ENCODE data around the gene KREMEN1.

KREMEN1 gene

DNA sequence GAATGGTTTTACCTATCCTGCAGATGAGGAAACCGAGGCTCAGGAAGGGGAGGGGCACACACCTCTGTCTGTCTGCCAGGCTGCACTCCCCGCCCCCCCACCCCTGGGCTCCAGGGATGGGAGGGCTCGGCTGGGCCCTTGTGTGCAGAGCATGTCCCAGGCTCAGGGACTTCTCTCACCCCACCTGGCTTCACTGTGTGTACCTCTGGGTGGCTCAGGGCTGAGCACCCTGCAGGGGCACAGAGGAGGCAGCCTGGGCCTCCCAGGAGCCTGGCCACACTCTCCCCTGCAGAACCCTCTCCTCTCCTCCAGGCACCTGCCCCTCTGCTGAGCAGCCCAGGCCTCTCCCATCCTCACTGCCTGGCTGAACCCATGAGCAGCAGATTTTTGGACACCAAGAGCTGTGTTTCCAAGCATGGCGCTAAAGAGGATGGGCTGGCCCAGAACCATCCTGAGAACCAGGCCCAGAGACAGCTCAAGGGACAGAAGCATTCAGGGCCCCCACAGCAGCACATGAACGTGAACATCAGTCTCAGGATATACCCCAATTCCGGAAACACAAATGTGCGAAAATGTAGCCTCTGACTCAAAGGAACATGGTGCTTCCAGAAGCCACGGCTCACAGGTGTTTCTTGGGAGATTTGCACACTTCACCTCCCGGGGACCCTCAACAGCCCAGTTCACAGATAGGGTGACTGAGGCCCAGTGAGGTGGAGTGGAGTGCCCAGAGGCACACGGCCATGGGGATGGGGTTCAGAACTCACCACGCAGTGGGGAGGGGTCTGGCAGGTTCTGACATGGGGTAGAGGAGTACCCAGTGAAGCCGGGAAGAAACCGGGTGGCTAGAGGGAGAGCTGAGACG lies 143.4 kb downstream of the KREMEN1 start:
- no peaks in the 10 kb centered on the region for H3K27me3 ChIP-seq (ENCODE audit: control insufficient read depth, insufficient read depth, low read length)
- H3K9me3 ChIP-seq (ENCODE audit: control insufficient read depth, low read length): no peaks in the 10 kb centered on the region
- no peak overlapping the region for H3K9ac ChIP-seq (ENCODE audit: low read length)
- no peaks in the 10 kb centered on the region for H3K36me3 ChIP-seq (ENCODE audit: control insufficient read depth, insufficient read depth, low read length)
- H3K4me3 ChIP-seq (ENCODE audit: low read length): no peak overlapping the region
- H3K4me1 ChIP-seq (ENCODE audit: control insufficient read depth, insufficient read depth, low read length): peaks cover 11% of the 10 kb centered on the region

DNA sequence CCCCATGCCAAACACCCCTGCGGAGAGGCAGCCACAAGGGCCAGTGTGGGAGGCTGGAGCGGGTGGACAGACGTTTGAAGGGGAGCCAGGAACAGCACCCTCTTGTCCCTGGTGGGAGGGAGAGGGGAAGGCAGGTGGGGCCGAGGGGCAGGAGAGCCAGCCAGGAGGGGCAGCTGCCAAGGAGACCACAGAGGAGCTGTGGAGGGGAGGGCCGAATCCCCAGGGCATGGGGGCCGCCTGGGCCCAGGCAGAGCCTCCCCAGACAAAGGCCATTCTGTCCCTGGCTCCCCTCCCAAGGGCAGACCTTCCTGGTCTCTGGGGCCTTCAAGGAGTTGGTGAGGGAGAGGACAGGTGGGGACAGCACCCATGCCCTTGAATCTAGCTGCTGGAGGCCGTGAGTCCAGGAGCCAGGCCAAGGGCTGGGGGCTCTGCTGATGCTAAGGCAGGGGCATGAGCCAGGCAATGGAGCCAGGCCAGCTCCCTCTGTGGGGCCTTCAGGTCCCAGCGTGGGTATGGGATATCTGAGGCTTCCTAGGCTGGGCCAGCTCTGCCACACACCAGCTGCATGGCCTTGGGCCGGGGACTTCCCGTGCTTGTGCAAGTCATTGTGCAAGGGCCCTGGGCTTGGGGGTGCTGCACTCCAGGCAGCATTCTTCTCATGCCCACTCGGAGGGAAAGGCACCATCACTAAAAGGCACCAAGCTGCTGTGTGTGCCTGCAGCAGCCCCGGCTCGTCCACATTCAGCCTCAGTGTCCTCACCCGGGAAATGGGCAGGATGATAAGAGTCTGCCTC lies 144.2 kb downstream of the KREMEN1 start:
- no peak overlapping the region for H3K9ac ChIP-seq (ENCODE audit: low read length)
- peaks cover 11% of the 10 kb centered on the region for H3K4me1 ChIP-seq (ENCODE audit: control insufficient read depth, insufficient read depth, low read length)
- no peaks in the 10 kb centered on the region for H3K36me3 ChIP-seq (ENCODE audit: control insufficient read depth, insufficient read depth, low read length)
- H3K9me3 ChIP-seq (ENCODE audit: control insufficient read depth, low read length): no peaks in the 10 kb centered on the region
- no peaks in the 10 kb centered on the region for H3K27me3 ChIP-seq (ENCODE audit: control insufficient read depth, insufficient read depth, low read length)
- H3K4me3 ChIP-seq (ENCODE audit: low read length): no peak overlapping the region
